Upper lobe of left lung (tissue), 6 donors: ENCODE data around the gene AKR1C2. TPM values are rescaled to one million over a fixed set of nuclear protein-coding genes. Genes with fewer than 3 reads are reported as not detected.

Experiments used
- ATAC-seq, 2 donors: fragments of 200-7000 bp; cut with Tn5 transposase; one replicate each; pipeline ENCODE4 v1.9.1; 2022; ENCODE audit warnings: mild to moderate bottlenecking in 2 of 2, moderate library complexity in 2 of 2; ENCODE audit not compliant: low FRiP score in 2 of 2
- DNase-seq, 2 donors: peaks; one replicate each; pipeline ENCODE4 v3.0.0-alpha.2; 2019 to 2020
- H3K27ac ChIP-seq, 4 donors: fragments of 200-600 bp; sonication (generic); one replicate each; pipeline ENCODE4 v1.5.1; 2016 to 2019
- H3K27me3 ChIP-seq, 4 donors: fragments of 200-600 bp; sonication (generic); one replicate each; pipeline ENCODE4 v1.5.1; 2017 to 2019
- H3K36me3 ChIP-seq, 4 donors: fragments of 200-600 bp; sonication (generic); one replicate each; pipeline ENCODE4 v1.5.1; 2016 to 2019
- H3K4me1 ChIP-seq, 4 donors: fragments of 200-600 bp; sonication (generic); one replicate each; pipeline ENCODE4 v1.5.1; 2018 to 2019
- H3K4me3 ChIP-seq, 4 donors: fragments of 200-600 bp; sonication (generic); one replicate each; pipeline ENCODE4 v1.5.1; 2017 to 2019; ENCODE audit warnings: mild to moderate bottlenecking in 2 of 4, moderate library complexity in 1 of 4
- H3K9me3 ChIP-seq, 4 donors: fragments of 200-600 bp; sonication (generic); one replicate each; pipeline ENCODE4 v1.5.1; 2018 to 2019
- CTCF ChIP-seq, 6 experiments: fragments of 450-650 bp in 4 of 6; fragments of 200-600 bp in 2 of 6; sonication (generic) in 2 of 6; IDR thresholded peaks; one replicate each; pipeline ENCODE4 v1.5.1; 2016 to 2019; ENCODE audit warnings: antibody characterized with exemption in 6 of 6
- EP300 ChIP-seq, 4 donors: sonication (generic); formaldehyde crosslinking; IDR thresholded peaks; one replicate each; pipeline ENCODE4 v1.5.1; 2017; ENCODE audit warnings: antibody characterized with exemption in 4 of 4, control low read depth in 2 of 4
- POLR2A ChIP-seq, 4 donors: fragments of 450-650 bp; IDR thresholded peaks; one replicate each; pipeline ENCODE4 v1.5.1; 2016 to 2017; ENCODE audit warnings: antibody characterized with exemption in 4 of 4, mild to moderate bottlenecking in 2 of 4
- POLR2AphosphoS5 ChIP-seq, 2 donors: sonication (generic); formaldehyde crosslinking; IDR thresholded peaks; one replicate each; pipeline ENCODE4 v1.5.1; 2017; ENCODE audit warnings: antibody characterized with exemption in 2 of 2
- WGBS, 2 donors: methylation state at CpG; one replicate each; pipeline ENCODE4 v1.1.5; 2017 to 2018; 5-methylcytosine and 5-hydroxymethylcytosine counted together
- small RNA-seq, 4 donors: library from RNA; depleted of rRNA; stranded (forward); fragments of <200 nt; gene quantifications; one replicate each; pipeline ENCODE3, GENCODE V24; 2016
- total RNA-seq, 6 donors: library from RNA; depleted of rRNA in 4 of 6; stranded (reverse); fragments of >200 nt in 4 of 6; gene quantifications; one replicate each; pipeline versions ENCODE4 v1.1.0 to v1.2.1, GENCODE V29; 2016 to 2021
- donor health status: DM: no; HTN: no; CAD: no; lungs with moderate emphysema.
- donor health status: DM: no; HTN: yes; CAD: no; lungs with severe emphysema.

The AKR1C2 gene
- total RNA-seq, 6 donors from 2014 or later: 7.3 to 76.0 (median 28.6) TPM

- Histone ChIP-seq H3K9me3 (no peaks in the 10 kb centered on the region), H3K27me3 (no peaks in the 10 kb centered on the region), H3K4me3 (no peak overlapping the region), H3K4me1 (peaks cover 0 to 22% (median 4%) of the 10 kb centered on the region in 4 donors), H3K36me3 (no peaks in the 10 kb centered on the region), H3K27ac (no peak overlapping the region)
- 68% methylated on average over 7 of the region's 7 CpGs for WGBS, 2 donors
- TF ChIP-seq CTCF (IDR thresholded peaks at IDR 0.05) (no peak), POLR2AphosphoS5 (IDR thresholded peaks at IDR 0.05) (no peak), POLR2A (IDR thresholded peaks at IDR 0.05) (no peak), EP300 (IDR thresholded peaks at IDR 0.05) (no peak)
- peak in 1 of 2 donors; percentile 65 for ATAC-seq
- DNase-seq: no peak
Observed at GRCh38 chr10:4939224-4940072, 64.2 kb downstream of the AKR1C2 start.

Small RNA genes lying within 50 kb of the gene (small RNA-seq; reads per million reads assigned to genes)
- 0 reads per million in 4 donors for gene RF00096

Other genes with a start within 250 kb of the AKR1C2 start
- gene AKR1E2, start 177.7 kb downstream of the AKR1C2 start, total RNA-seq: 10 to 100 TPM in 2 of 6 donors, 1 to 10 TPM in 4; 3.3 to 18.8 (median 7.9) TPM
- gene AKR1C1, start 40.4 kb downstream of the AKR1C2 start, total RNA-seq: 100 to 1,000 TPM in 1 of 6 donors, 10 to 100 TPM in 5; 38.2 to 103 (median 44.3) TPM
- gene AKR1C3, start 90.6 kb upstream of the AKR1C2 start, total RNA-seq: 100 to 1,000 TPM in 3 of 6 donors, 10 to 100 TPM in 3; 39.8 to 136 (median 96.0) TPM
- gene AKR1C8, start 181.3 kb upstream of the AKR1C2 start, total RNA-seq: 1 to 10 TPM in 1 of 6 donors, under 1 TPM in 3, not detected in 2; 0.30 to 9.4 (median 0.53) TPM
- not detected for gene AKR1C4, start 193.0 kb upstream of the AKR1C2 start, total RNA-seq